GM19467 (cell line): ENCODE data around the gene TWIST2.

Experiments
- ATAC-seq: cut with Tn5 transposase; IDR thresholded peaks from one replicate; pipeline ENCODE4 v1.9.1; 2021; ENCODE audit warnings: mild to moderate bottlenecking, moderate library complexity; ENCODE audit not compliant: unreplicated experiment

TWIST2 gene

GRCh38 chr2:238903141-238903540, 55.3 kb downstream of the TWIST2 start:
- no peak for ATAC-seq

- no peak for ATAC-seq
Observed at GRCh38 chr2:238904177-238904576, 56.3 kb downstream of the TWIST2 start.

- ATAC-seq: no peak
Observed at GRCh38 chr2:238904716-238905115, 56.8 kb downstream of the TWIST2 start.

GRCh38 chr2:238905224-238905623, 57.3 kb downstream of the TWIST2 start:
- no peak for ATAC-seq

- no peak for ATAC-seq
Observed at GRCh38 chr2:238905644-238906043, 57.8 kb downstream of the TWIST2 start.

- ATAC-seq: no peak
Observed at GRCh38 chr2:238906254-238906935, 58.5 kb downstream of the TWIST2 start.

- ATAC-seq: no peak
Observed at GRCh38 chr2:238906936-238907716, 59.2 kb downstream of the TWIST2 start.

GRCh38 chr2:238907717-238908173, 59.9 kb downstream of the TWIST2 start:
- ATAC-seq: no peak

- ATAC-seq: no peak
Observed at GRCh38 chr2:238908960-238909951, 61.4 kb downstream of the TWIST2 start.

GRCh38 chr2:238910751-238911351, 63.0 kb downstream of the TWIST2 start:
- no peak for ATAC-seq

- ATAC-seq: no peak
Observed at GRCh38 chr2:238911376-238912227, 63.7 kb downstream of the TWIST2 start.

- no peak for ATAC-seq
Observed at GRCh38 chr2:238912228-238912915, 64.5 kb downstream of the TWIST2 start.

- ATAC-seq: no peak
Observed at GRCh38 chr2:238912916-238913875, 65.3 kb downstream of the TWIST2 start.

GRCh38 chr2:238913931-238914647, 66.2 kb downstream of the TWIST2 start:
- no peak for ATAC-seq

- ATAC-seq: no peak
Observed at GRCh38 chr2:238914648-238915015, 66.7 kb downstream of the TWIST2 start.

- ATAC-seq: no peak
Observed at GRCh38 chr2:238915196-238915595, 67.3 kb downstream of the TWIST2 start.

- no peak for ATAC-seq
Observed at GRCh38 chr2:238915596-238915995, 67.7 kb downstream of the TWIST2 start.
